CD14-positive monocyte (primary cell): ENCODE data around the gene THAP12. TPM values are rescaled to one million over a fixed set of nuclear protein-coding genes. Genes with fewer than 3 reads are reported as not detected.

Source experiments
- DNase-seq, 3 donors: peaks; one replicate each; pipeline ENCODE4 v3.0.0-alpha.2; 2011 to 2022
- H2AFZ ChIP-seq: 2 replicates; pipeline ENCODE4 v1.6.0; 2012; ENCODE audit warnings: mild to moderate bottlenecking, low read depth, low read length, inconsistent platforms; ENCODE audit not compliant: insufficient read depth, poor library complexity, severe bottlenecking
- H3K27ac ChIP-seq, 2 donors: 1 replicate in 1 of 2; 2 replicates in 1 of 2; pipeline ENCODE4 v1.5.1; 2012 to 2013; ENCODE audit warnings: low read length in 2 of 2, control low read depth in 1 of 2, inconsistent platforms in 1 of 2, low read depth in 1 of 2, mild to moderate bottlenecking in 1 of 2
- H3K27me3 ChIP-seq, 2 donors: one replicate each; pipeline versions ENCODE4 v1.6.0 to v1.6.1; 2011 to 2013; ENCODE audit warnings: low read length in 2 of 2; ENCODE audit not compliant: control insufficient read depth in 2 of 2, insufficient read depth in 2 of 2
- H3K36me3 ChIP-seq, 2 donors: replicated peaks in 1 of 2; 1 replicate in 1 of 2; 2 replicates in 1 of 2; pipeline versions ENCODE4 v1.5.1 to v1.6.1; 2012 to 2013; ENCODE audit warnings: low read length in 2 of 2, control low read depth in 1 of 2, inconsistent platforms in 1 of 2, mild to moderate bottlenecking in 1 of 2; ENCODE audit not compliant: insufficient read depth in 2 of 2, control insufficient read depth in 1 of 2
- H3K4me1 ChIP-seq, 2 donors: 1 replicate in 1 of 2; 2 replicates in 1 of 2; pipeline versions ENCODE4 v1.5.1 to v1.6.1; 2012 to 2013; ENCODE audit warnings: low read length in 2 of 2, control low read depth in 1 of 2, inconsistent platforms in 1 of 2, mild to moderate bottlenecking in 1 of 2, moderate library complexity in 1 of 2; ENCODE audit not compliant: insufficient read depth in 2 of 2, control insufficient read depth in 1 of 2
- H3K4me2 ChIP-seq: replicated peaks from 2 replicates; pipeline ENCODE3; 2012; ENCODE audit warnings: low read length, moderate library complexity, mild to moderate bottlenecking; ENCODE audit not compliant: poor library complexity, severe bottlenecking; ENCODE audit errors: extremely low read depth
- H3K4me3 ChIP-seq, 3 experiments: fragments of 200-600 bp in 1 of 3; sonication (generic) in 1 of 3; replicated peaks in 1 of 3; 1 replicate in 2 of 3; 2 replicates in 1 of 3; pipeline ENCODE4 v1.5.1; 2011 to 2013; ENCODE audit warnings: low read length in 3 of 3, mild to moderate bottlenecking in 3 of 3, control low read depth in 2 of 3, low read depth in 2 of 3, inconsistent platforms in 1 of 3, moderate library complexity in 1 of 3
- H3K79me2 ChIP-seq: 2 replicates; pipeline ENCODE4 v1.6.0; 2012; ENCODE audit warnings: mild to moderate bottlenecking, control low read depth, inconsistent platforms, low read length, moderate library complexity; ENCODE audit not compliant: insufficient read depth
- H3K9ac ChIP-seq: 2 replicates; pipeline ENCODE4 v1.6.0; 2017; ENCODE audit warnings: low read length, mild to moderate bottlenecking; ENCODE audit not compliant: insufficient read depth, poor library complexity, severe bottlenecking
- H3K9me3 ChIP-seq, 2 donors: replicated peaks in 1 of 2; 1 replicate in 1 of 2; 2 replicates in 1 of 2; pipeline versions ENCODE4 v1.5.1 to v1.6.1; 2012 to 2013; ENCODE audit warnings: low read length in 2 of 2, control low read depth in 1 of 2; ENCODE audit not compliant: control insufficient read depth in 1 of 2, insufficient read depth in 1 of 2
- H4K20me1 ChIP-seq: 2 replicates; pipeline ENCODE4 v1.6.0; 2012; ENCODE audit warnings: mild to moderate bottlenecking, low read length, control low read depth, moderate library complexity; ENCODE audit not compliant: insufficient read depth
- H3K27ac Mint-ChIP-seq, 7 donors: one replicate each; pipeline ENCODE4 v1.8.0; 2020; ENCODE audit warnings: mild to moderate bottlenecking in 7 of 7, mixed read lengths in 7 of 7, moderate library complexity in 6 of 7, inconsistent platforms in 2 of 7
- H3K27me3 Mint-ChIP-seq, 3 donors: one replicate each; pipeline ENCODE4 v1.8.0; 2021 to 2022; ENCODE audit warnings: low read depth in 3 of 3, mild to moderate bottlenecking in 3 of 3, mixed read lengths in 3 of 3, moderate library complexity in 3 of 3, inconsistent platforms in 1 of 3
- H3K36me3 Mint-ChIP-seq, 2 donors: one replicate each; pipeline ENCODE4 v1.8.0; 2020; ENCODE audit warnings: mixed read lengths in 2 of 2, inconsistent platforms in 1 of 2, mild to moderate bottlenecking in 1 of 2
- H3K4me1 Mint-ChIP-seq: one replicate; pipeline ENCODE4 v1.8.0; 2020; ENCODE audit warnings: mild to moderate bottlenecking, mixed read lengths
- H3K4me3 Mint-ChIP-seq, 2 donors: one replicate each; pipeline ENCODE4 v1.8.0; 2020; ENCODE audit warnings: mild to moderate bottlenecking in 2 of 2, mixed read lengths in 2 of 2, moderate library complexity in 1 of 2
- H3K9me3 Mint-ChIP-seq, 7 donors: one replicate each; pipeline ENCODE4 v1.8.0; 2020 to 2022; ENCODE audit warnings: mixed read lengths in 7 of 7, mild to moderate bottlenecking in 6 of 7, moderate library complexity in 6 of 7, inconsistent platforms in 2 of 7
- CTCF ChIP-seq: fragments of 200-600 bp; IDR thresholded peaks from one replicate; pipeline ENCODE4 v1.8.0; 2022; ENCODE audit warnings: antibody characterized with exemption, mild to moderate bottlenecking
- WGBS: methylation state at CpG from one replicate; pipeline ENCODE4 v1.1.5; 2013; ENCODE audit warnings: missing lambda C conversion rate; ENCODE audit not compliant: insufficient coverage; 5-methylcytosine and 5-hydroxymethylcytosine counted together
- intact Hi-C, 2 donors: fragments of 100-400 bp; cut with micrococcal nuclease; formaldehyde crosslinking; loops; one replicate each; pipeline versions ENCODE4 v1.15.0 to v1.15.1; 2023
- polyA plus RNA-seq, 3 donors: library from polyadenylated mRNA; depleted of rRNA in 1 of 3; unstranded in 2 of 3; stranded (reverse) in 1 of 3; fragments of 300-500 nt in 2 of 3; fragments of >200 nt in 1 of 3; fragmentation: Illumina TruSeq in 2 of 3; gene quantifications; 1 replicate in 2 of 3; 2 replicates in 1 of 3; pipeline ENCODE4 v1.2.3, GENCODE V29; 2012 to 2021

The THAP12 gene
- polyA plus RNA-seq, 3 donors, result 18.3 to 22.5 (median 20.0) TPM

GRCh38 chr11:76361776-76362175, 19.2 kb downstream of the THAP12 start:
- Mint-ChIP-seq H3K4me3 (no peak overlapping the region), H3K4me1 (peaks cover 8% of the 10 kb centered on the region), H3K9me3 (peaks cover 0 to under 1% (median 0%) of the 10 kb centered on the region in 7 donors), H3K27me3 (no peaks in the 10 kb centered on the region), H3K27ac (no peak overlapping the region), H3K36me3 (peaks cover 51 to 66% of the 10 kb centered on the region in 2 donors)
- H2AFZ ChIP-seq, result no peak overlapping the region
- no peak overlapping the region for H3K4me3 ChIP-seq
- H3K9me3 ChIP-seq, result no peaks in the 10 kb centered on the region
- H3K79me2 ChIP-seq, result peaks cover 30% of the 10 kb centered on the region
- no peak overlapping the region for H3K9ac ChIP-seq
- DNase-seq, result no peak
- 100% methylated on average over 1 of the region's 2 CpGs for WGBS
- intact Hi-C loops, result no loop called here
- no peak for TF ChIP-seq CTCF
- no peak overlapping the region for H3K27ac ChIP-seq
- peaks cover 49 to 77% of the 10 kb centered on the region in 2 donors for H3K36me3 ChIP-seq
- H3K27me3 ChIP-seq, result no peaks in the 10 kb centered on the region
- H3K4me1 ChIP-seq, result peaks cover 0 to 5% of the 10 kb centered on the region in 2 donors
- H4K20me1 ChIP-seq, result peaks cover 42% of the 10 kb centered on the region
- no peak overlapping the region for H3K4me2 ChIP-seq

- Histone ChIP-seq H3K27ac (no peak overlapping the region), H3K4me1 (peaks cover 0 to 2% of the 10 kb centered on the region in 2 donors), H3K9me3 (no peaks in the 10 kb centered on the region), H2AFZ (no peak overlapping the region), H3K4me3 (no peak overlapping the region), H3K27me3 (no peaks in the 10 kb centered on the region), H3K36me3 (peaks cover 52 to 81% of the 10 kb centered on the region in 2 donors), H4K20me1 (peaks cover 38% of the 10 kb centered on the region), H3K79me2 (peaks cover 26% of the 10 kb centered on the region), H3K9ac (no peak overlapping the region), H3K4me2 (no peak overlapping the region)
- Mint-ChIP-seq H3K27me3 (no peaks in the 10 kb centered on the region), H3K4me3 (no peak overlapping the region), H3K36me3 (peaks cover 53 to 70% of the 10 kb centered on the region in 2 donors), H3K9me3 (no peaks in the 10 kb centered on the region), H3K27ac (no peak overlapping the region), H3K4me1 (peaks cover 8% of the 10 kb centered on the region)
- intact Hi-C loops, result no loop called here
- no peak for TF ChIP-seq CTCF
- no peak for DNase-seq
Measured at GRCh38 chr11:76361374-76361773, 19.6 kb downstream of the THAP12 start.
